Smooth muscle cell (in vitro differentiated cells): ENCODE results near the gene KRTAP29-1. TPM values are rescaled to one million over a fixed set of nuclear protein-coding genes. Genes with fewer than 3 reads are reported as not detected.

Experiments used
- DNase-seq: peaks from one replicate; lab custom pipeline; 2025; ENCODE audit not compliant: unreplicated experiment; lab: John Stamatoyannopoulos, UW
- H2AFZ ChIP-seq: fragments of 200-600 bp; sonication (generic); 2 replicates; pipeline ENCODE4 v1.6.0; 2016; ENCODE audit warnings: antibody characterized with exemption, low read depth, mild to moderate bottlenecking
- H3F3A ChIP-seq: fragments of 200-600 bp; sonication (generic); 2 replicates; pipeline ENCODE4 v1.6.0; 2017; ENCODE audit warnings: antibody characterized with exemption, low read depth
- H3K27ac ChIP-seq: fragments of 200-600 bp; sonication (generic); 2 replicates; pipeline ENCODE4 v1.5.1; 2016; ENCODE audit warnings: low read depth, mild to moderate bottlenecking
- H3K27me3 ChIP-seq: fragments of 200-600 bp; sonication (generic); 2 replicates; pipeline ENCODE4 v1.6.1; 2016; ENCODE audit warnings: low read depth, mild to moderate bottlenecking
- H3K36me3 ChIP-seq: fragments of 200-600 bp; sonication (generic); 2 replicates; pipeline ENCODE4 v1.5.1; 2016; ENCODE audit warnings: low read depth
- H3K4me1 ChIP-seq: fragments of 200-600 bp; sonication (generic); 2 replicates; pipeline ENCODE4 v1.5.1; 2016; ENCODE audit warnings: low read depth
- H3K4me2 ChIP-seq: fragments of 200-600 bp; sonication (generic); 2 replicates; pipeline ENCODE4 v1.6.0; 2016; ENCODE audit warnings: mild to moderate bottlenecking
- H3K4me3 ChIP-seq: fragments of 200-600 bp; sonication (generic); 2 replicates; pipeline ENCODE4 v1.5.1; 2016; ENCODE audit warnings: mild to moderate bottlenecking
- H3K79me2 ChIP-seq: fragments of 200-600 bp; sonication (generic); 2 replicates; pipeline ENCODE4 v1.6.0; 2016; ENCODE audit warnings: low read depth, mild to moderate bottlenecking
- H3K9ac ChIP-seq: fragments of 200-600 bp; sonication (generic); 2 replicates; pipeline ENCODE4 v1.6.0; 2016; ENCODE audit warnings: low read depth
- H3K9me3 ChIP-seq: fragments of 200-600 bp; sonication (generic); replicated peaks from 2 replicates; pipeline ENCODE4 v1.5.1; 2016; ENCODE audit warnings: low read depth
- H4K20me1 ChIP-seq: fragments of 200-600 bp; sonication (generic); 2 replicates; pipeline ENCODE4 v1.6.0; 2016; ENCODE audit warnings: low read depth
- CTCF ChIP-seq: fragments of 200-600 bp; sonication (generic); IDR thresholded peaks from 2 replicates; pipeline ENCODE4 v1.5.1; 2017; ENCODE audit warnings: borderline replicate concordance, mild to moderate bottlenecking, antibody characterized with exemption; ENCODE audit not compliant: insufficient read depth, poor library complexity, severe bottlenecking
- WGBS: methylation state at CpG from one replicate; pipeline ENCODE4 v1.1.7; 2016; ENCODE audit warnings: low lambda C conversion rate; 5-methylcytosine and 5-hydroxymethylcytosine counted together
- polyA plus RNA-seq: library from polyadenylated mRNA; unstranded; fragments of >200 nt; fragmentation: Nextera tagmentation; extraction: Ambion mirVana; gene quantifications from 2 replicates; pipeline ENCODE4 v1.2.1, GENCODE V29; 2016
- total RNA-seq: library from RNA; depleted of rRNA; stranded (reverse); fragments of >200 nt; gene quantifications from 2 replicates; pipeline ENCODE4 v1.2.3, GENCODE V29; 2014

KRTAP29-1 gene
- total and polyA plus RNA-seq, 2 experiments from 2014 or later = not detected

- 73% methylated on average over 2 of the region's 2 CpGs for WGBS
- Histone ChIP-seq H2AFZ (no peak overlapping the region), H4K20me1 (no peaks in the 10 kb centered on the region), H3K36me3 (no peaks in the 10 kb centered on the region), H3K4me1 (no peaks in the 10 kb centered on the region), H3K27ac (no peak overlapping the region), H3K4me3 (no peak overlapping the region), H3K79me2 (no peaks in the 10 kb centered on the region), H3F3A (no peaks in the 10 kb centered on the region), H3K27me3 (no peaks in the 10 kb centered on the region), H3K9me3 (no peaks in the 10 kb centered on the region), H3K9ac (no peak overlapping the region), H3K4me2 (no peak overlapping the region)
- TF ChIP-seq CTCF = no peak
- no peak for DNase-seq
Observed at GRCh38 chr17:41339571-41340172, 37.0 kb upstream of the KRTAP29-1 start.

- Histone ChIP-seq H3K27me3 (no peaks in the 10 kb centered on the region), H3F3A (no peaks in the 10 kb centered on the region), H3K27ac (no peak overlapping the region), H4K20me1 (no peaks in the 10 kb centered on the region), H3K79me2 (no peaks in the 10 kb centered on the region), H2AFZ (no peak overlapping the region), H3K4me2 (no peak overlapping the region), H3K9me3 (no peaks in the 10 kb centered on the region), H3K4me1 (no peaks in the 10 kb centered on the region), H3K9ac (no peak overlapping the region), H3K36me3 (no peaks in the 10 kb centered on the region), H3K4me3 (no peak overlapping the region)
- WGBS = 71% methylated on average over 5 of the region's 5 CpGs
- DNase-seq = no peak
- TF ChIP-seq CTCF = no peak
Observed at GRCh38 chr17:41338961-41339485, 36.4 kb upstream of the KRTAP29-1 start.

GRCh38 chr17:41335747-41336146 lies 33.1 kb upstream of the KRTAP29-1 start:
- H3F3A ChIP-seq = no peaks in the 10 kb centered on the region
- no peaks in the 10 kb centered on the region for H3K79me2 ChIP-seq
- H3K4me2 ChIP-seq = no peak overlapping the region
- H3K4me3 ChIP-seq = no peak overlapping the region
- TF ChIP-seq CTCF = no peak
- H4K20me1 ChIP-seq = no peaks in the 10 kb centered on the region
- H3K4me1 ChIP-seq = no peaks in the 10 kb centered on the region
- 100% methylated on average over 1 of the region's 1 CpG for WGBS
- H2AFZ ChIP-seq = no peak overlapping the region
- H3K36me3 ChIP-seq = no peaks in the 10 kb centered on the region
- no peak for DNase-seq
- H3K9ac ChIP-seq = no peak overlapping the region
- H3K27ac ChIP-seq = no peak overlapping the region
- no peaks in the 10 kb centered on the region for H3K27me3 ChIP-seq
- H3K9me3 ChIP-seq = no peaks in the 10 kb centered on the region
